Right lobe of liver (tissue), 4 donors: ENCODE data around the gene C10orf120.

Experiments used
- POLR2A ChIP-seq: fragments of 450-650 bp; IDR thresholded peaks from one replicate; pipeline ENCODE4 v1.6.1; 2017; ENCODE audit warnings: antibody characterized with exemption, mild to moderate bottlenecking
- TF ChIP-seq, protein P1 (sequence below), 4 donors: fragments of 200-600 bp in 3 of 4; fragments of 450-650 bp in 1 of 4; IDR thresholded peaks; one replicate each; pipeline versions ENCODE4 v1.5.1 to v1.8.0; 2016 to 2022; ENCODE audit warnings: antibody characterized with exemption in 4 of 4, mild to moderate bottlenecking in 2 of 4
- donor health status: DM: no; HTN: no; CAD: no.
- donor health status: DM: no; HTN: no; CAD: no.
- donor health status: DM: no; HTN: yes; CAD: no.

DNA sequence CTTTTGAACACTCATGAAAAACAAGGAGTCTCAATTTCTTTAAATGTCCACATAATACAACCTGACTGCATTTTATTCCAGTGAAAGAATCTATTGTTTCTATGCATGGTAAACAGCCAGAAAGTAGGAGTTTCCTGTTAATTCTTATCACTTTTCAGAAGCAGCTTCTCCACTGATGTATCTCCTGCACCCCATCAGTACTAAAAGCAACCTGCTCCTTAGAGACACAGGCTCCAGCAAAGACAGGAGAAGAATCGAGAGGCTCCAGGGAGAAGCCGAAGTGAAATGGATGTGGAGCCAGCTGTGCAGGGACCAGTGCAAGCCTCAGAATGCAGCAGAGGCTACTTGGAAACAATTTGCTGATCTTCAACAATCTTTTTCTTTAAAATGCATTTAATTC is 16.4 kb upstream of the C10orf120 start:
- TF ChIP-seq, protein P1, sequence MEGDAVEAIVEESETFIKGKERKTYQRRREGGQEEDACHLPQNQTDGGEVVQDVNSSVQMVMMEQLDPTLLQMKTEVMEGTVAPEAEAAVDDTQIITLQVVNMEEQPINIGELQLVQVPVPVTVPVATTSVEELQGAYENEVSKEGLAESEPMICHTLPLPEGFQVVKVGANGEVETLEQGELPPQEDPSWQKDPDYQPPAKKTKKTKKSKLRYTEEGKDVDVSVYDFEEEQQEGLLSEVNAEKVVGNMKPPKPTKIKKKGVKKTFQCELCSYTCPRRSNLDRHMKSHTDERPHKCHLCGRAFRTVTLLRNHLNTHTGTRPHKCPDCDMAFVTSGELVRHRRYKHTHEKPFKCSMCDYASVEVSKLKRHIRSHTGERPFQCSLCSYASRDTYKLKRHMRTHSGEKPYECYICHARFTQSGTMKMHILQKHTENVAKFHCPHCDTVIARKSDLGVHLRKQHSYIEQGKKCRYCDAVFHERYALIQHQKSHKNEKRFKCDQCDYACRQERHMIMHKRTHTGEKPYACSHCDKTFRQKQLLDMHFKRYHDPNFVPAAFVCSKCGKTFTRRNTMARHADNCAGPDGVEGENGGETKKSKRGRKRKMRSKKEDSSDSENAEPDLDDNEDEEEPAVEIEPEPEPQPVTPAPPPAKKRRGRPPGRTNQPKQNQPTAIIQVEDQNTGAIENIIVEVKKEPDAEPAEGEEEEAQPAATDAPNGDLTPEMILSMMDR (IDR thresholded peaks at IDR 0.05): no peak
- TF ChIP-seq POLR2A: no peak
